K562 (cell line): ENCODE measurements around the gene SYT7. TPM values are rescaled to one million over a fixed set of nuclear protein-coding genes. Genes with fewer than 3 reads are reported as not detected.
A peak's percentile ranks its signal among the peaks of the same experiment; 100 is the strongest.

Experiments used
- ARID1B ChIP-seq: fragments of 450-650 bp; IDR thresholded peaks from 2 replicates; pipeline ENCODE4 v1.6.1; 2016; ENCODE audit warnings: antibody characterized with exemption, mild to moderate bottlenecking, inconsistent platforms
- ARNT ChIP-seq, 2 experiments: fragments of 450-650 bp; IDR thresholded peaks; 2 replicates each; pipeline ENCODE4 v1.6.1; 2016; ENCODE audit warnings: mild to moderate bottlenecking in 1 of 2
- ATF2 ChIP-seq: sonication (generic); formaldehyde crosslinking; IDR thresholded peaks from 2 replicates; pipeline ENCODE4 v1.8.1; 2022; ENCODE audit warnings: missing genetic modification reagents
- ATF4 ChIP-seq: fragments of 450-650 bp; formaldehyde crosslinking; IDR thresholded peaks from 2 replicates; pipeline ENCODE4 v1.4.0; 2022; ENCODE audit warnings: mild to moderate bottlenecking, moderate library complexity
- CBFB ChIP-seq: sonication (generic); formaldehyde crosslinking; IDR thresholded peaks from 2 replicates; pipeline ENCODE4 v1.4.0; 2020; ENCODE audit warnings: mild to moderate bottlenecking, missing genetic modification reagents
- COPS2 ChIP-seq: fragments of 450-650 bp; conservative IDR thresholded peaks from 2 replicates; pipeline ENCODE4 v1.6.1; 2016; ENCODE audit warnings: mild to moderate bottlenecking, moderate library complexity
- CREBBP ChIP-seq: IDR thresholded peaks from one replicate; pipeline ENCODE4 v1.6.1; 2012; ENCODE audit warnings: low read depth, mild to moderate bottlenecking, control low read depth, inconsistent platforms, low read length
- DMBX1 ChIP-seq: fragments of 250-450 bp; sonication (Bioruptor Pico); IDR thresholded peaks from 2 replicates; pipeline ENCODE4 v1.8.0; 2022; ENCODE audit warnings: inconsistent platforms, mild to moderate bottlenecking, moderate library complexity, borderline replicate concordance
- ELF1 ChIP-seq: fragments of 200-800 bp; sonication (Bioruptor generic); IDR thresholded peaks from 2 replicates; pipeline ENCODE4 v1.6.1; 2016; ENCODE audit warnings: missing genetic modification characterization, missing compliant biosample characterization
- GABPB1 ChIP-seq: sonication (generic); formaldehyde crosslinking; IDR thresholded peaks from 2 replicates; pipeline ENCODE4 v1.8.0; 2022; ENCODE audit warnings: mild to moderate bottlenecking, missing genetic modification reagents
- GTF2A2 ChIP-seq: IDR thresholded peaks from 2 replicates; pipeline ENCODE4 v1.6.1; 2016; ENCODE audit warnings: mild to moderate bottlenecking, missing genetic modification characterization, missing compliant biosample characterization
- KDM4B ChIP-seq, 2 experiments: fragments of 450-650 bp in 1 of 2; sonication (generic) in 1 of 2; IDR thresholded peaks; 2 replicates each; pipeline ENCODE4 v1.6.1; 2016 to 2017; ENCODE audit warnings: borderline replicate concordance in 2 of 2, antibody characterized with exemption in 1 of 2, low read depth in 1 of 2, mild to moderate bottlenecking in 1 of 2
- MTA3 ChIP-seq: fragments of 450-650 bp; formaldehyde crosslinking; IDR thresholded peaks from 2 replicates; pipeline ENCODE4 v1.6.1; 2017; ENCODE audit warnings: mild to moderate bottlenecking, borderline replicate concordance
- NFE2 ChIP-seq: IDR thresholded peaks from 2 replicates; pipeline ENCODE4 v1.6.1; 2014; ENCODE audit warnings: antibody characterized with exemption, low read depth
- OTX1 ChIP-seq: fragments of 450-650 bp; formaldehyde crosslinking; IDR thresholded peaks from 2 replicates; pipeline ENCODE4 v1.4.0; 2022; ENCODE audit warnings: mild to moderate bottlenecking
- RBM14 ChIP-seq: fragments of 200-400 bp; formaldehyde crosslinking; IDR thresholded peaks from 2 replicates; pipeline ENCODE4 v1.6.1; 2018; ENCODE audit warnings: low read depth, mild to moderate bottlenecking, low read length, moderate library complexity, borderline replicate concordance; ENCODE audit not compliant: insufficient read depth
- RBM34 ChIP-seq: fragments of 200-400 bp; formaldehyde crosslinking; IDR thresholded peaks from 2 replicates; pipeline ENCODE4 v1.6.1; 2018; ENCODE audit warnings: low read length, borderline replicate concordance; ENCODE audit not compliant: insufficient read depth
- SRSF3 ChIP-seq: fragments of 200-400 bp; formaldehyde crosslinking; IDR thresholded peaks from 2 replicates; pipeline ENCODE4 v1.6.1; 2016; ENCODE audit warnings: mild to moderate bottlenecking, low read length, moderate library complexity; ENCODE audit not compliant: insufficient read depth
- YY1 ChIP-seq, 3 experiments: IDR thresholded peaks; 2 replicates each; pipeline ENCODE4 v1.6.1; 2011; ENCODE audit warnings: low read length in 2 of 3, mild to moderate bottlenecking in 2 of 3, moderate library complexity in 2 of 3, borderline replicate concordance in 1 of 3, control low read depth in 1 of 3, low read depth in 1 of 3; ENCODE audit not compliant: insufficient read depth in 3 of 3, insufficient replicate concordance in 2 of 3, control insufficient read depth in 1 of 3, insufficient read length in 1 of 3; ENCODE audit errors: extremely low read depth in 1 of 3
- ZBED1 ChIP-seq: IDR thresholded peaks from 2 replicates; pipeline ENCODE4 v1.6.1; 2014
- ZKSCAN3 ChIP-seq: fragments of 250-450 bp; sonication (Bioruptor Pico); IDR thresholded peaks from 2 replicates; pipeline ENCODE4 v1.4.0; 2020
- ZNF277 ChIP-seq: fragments of 250-450 bp; sonication (Bioruptor Pico); IDR thresholded peaks from 2 replicates; pipeline ENCODE4 v1.8.0; 2022; ENCODE audit warnings: inconsistent platforms, mild to moderate bottlenecking, moderate library complexity, borderline replicate concordance
- ZNF354B ChIP-seq: fragments of 250-450 bp; sonication (Bioruptor Pico); IDR thresholded peaks from 2 replicates; pipeline ENCODE4 v1.4.0; 2020
- ZNF436 ChIP-seq: fragments of 250-450, 450-650 bp; sonication (Bioruptor Pico); formaldehyde crosslinking; IDR thresholded peaks from 2 replicates; pipeline ENCODE4 v1.7.0; 2020; ENCODE audit warnings: mild to moderate bottlenecking
- ZNF79 ChIP-seq: fragments of 250-450 bp; sonication (Bioruptor Pico); IDR thresholded peaks from 2 replicates; pipeline ENCODE4 v1.4.0; 2020; ENCODE audit warnings: low read depth, mild to moderate bottlenecking, moderate library complexity
- polyA plus RNA-seq, 8 experiments: library from polyadenylated mRNA; depleted of rRNA in 4 of 8; stranded (reverse) in 5 of 8; unstranded in 3 of 8; fragments of >200 nt; fragmentation: Nextera tagmentation in 2 of 8; fragmentation: Illumina TruSeq in 1 of 8; extraction: Ambion mirVana in 2 of 8; extraction: Trizol in 1 of 8; gene quantifications; 2 replicates each; pipeline versions ENCODE4 v1.2.1 to v1.2.3, GENCODE V29; 2011 to 2014; ENCODE audit warnings: inconsistent platforms in 1 of 8, missing spikeins in 1 of 8
- total RNA-seq, 7 experiments: library from RNA; depleted of rRNA in 6 of 7; stranded (reverse); fragments of >200 nt in 6 of 7; fragmentation: Illumina TruSeq in 2 of 7; extraction: Trizol in 2 of 7; gene quantifications; 2 replicates each; pipeline versions ENCODE4 v1.2.1 to v1.2.3, GENCODE V29; 2011 to 2021; ENCODE audit warnings: low replicate concordance in 1 of 7

The SYT7 gene
- total and polyA plus RNA-seq, 9 of the 15 experiments (the other 6 are each of a cell fraction or from before 2014, with no cell fraction given) = 0.01 to 0.51 (median 0.16) TPM; not detected in 1

DNA sequence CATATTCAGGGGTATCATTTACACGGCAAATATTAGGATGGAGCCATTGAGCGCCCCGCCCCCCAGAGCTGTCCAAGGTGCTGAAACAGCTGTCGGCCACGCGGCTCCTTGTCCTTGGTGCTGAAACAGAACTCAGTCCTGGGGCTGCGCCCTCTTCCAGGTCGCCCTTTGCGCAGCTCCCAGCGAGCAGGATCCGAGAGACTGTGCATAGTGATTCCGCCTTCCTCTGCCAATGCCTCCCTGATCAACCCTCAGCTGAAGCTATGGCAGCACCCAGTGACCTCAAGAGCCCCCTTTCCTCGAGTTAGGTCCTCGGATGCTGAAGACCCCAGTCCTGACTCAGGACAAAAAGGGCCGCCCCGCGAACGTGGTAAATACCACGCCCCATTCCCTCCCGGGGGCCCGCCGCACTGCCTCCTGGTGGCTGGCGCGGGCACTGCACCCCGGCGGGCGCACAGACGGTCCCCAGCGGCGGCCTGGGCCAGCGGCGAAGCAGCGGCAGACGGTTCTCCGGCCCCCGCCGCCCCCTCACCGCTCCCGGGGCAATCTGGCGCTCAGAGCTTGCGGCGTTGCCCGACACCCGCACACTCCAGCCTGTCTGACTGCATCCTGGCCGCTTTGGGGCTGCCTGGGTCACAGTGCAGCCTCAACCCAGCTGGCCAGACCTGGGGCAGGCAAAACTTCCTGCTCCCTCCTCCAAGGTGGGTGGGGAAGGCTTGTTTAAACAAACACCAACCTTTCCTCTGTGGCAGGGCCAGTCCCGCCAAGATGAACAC, 13.4 kb downstream of the SYT7 start (continued):
- TF ChIP-seq ARID1B = 0 out of 2 replicates have a peak, but pooled peaks have one; percentile 15
- peak; percentile 49; the same call in 1 of the 2 replicates for TF ChIP-seq OTX1 (CRISPR knock-in tag)
- peak in 2 of 3 experiments; percentile 48 to 76 for TF ChIP-seq YY1 (IDR thresholded peaks at IDR 0.05; ENCODE audit: borderline replicate concordance in 1 of 3, control insufficient read depth in 1 of 3, extremely low read depth in 1 of 3, insufficient read depth in 3 of 3, insufficient read length in 1 of 3, insufficient replicate concordance in 2 of 3, low read depth in 1 of 3, low read length in 2 of 3)
- no peak for TF ChIP-seq COPS2
- TF ChIP-seq CREBBP = no peak
- no peak for TF ChIP-seq ZBED1
- no peak for TF ChIP-seq RBM14
- no peak for TF ChIP-seq RBM34
- no peak for TF ChIP-seq ELF1 (tag)
- TF ChIP-seq MTA3 = peak; percentile 40; the same call in 1 of the 2 replicates
- TF ChIP-seq GTF2A2 (tag) = no peak
- no peak for TF ChIP-seq NFE2
- no peak for TF ChIP-seq ZKSCAN3 (CRISPR knock-in tag)
- TF ChIP-seq ZNF354B (CRISPR knock-in tag) = peak; percentile 23; the same call in 1 of the 2 replicates
- TF ChIP-seq ZNF436 (CRISPR knock-in tag) = no peak
- peak; percentile 93 for TF ChIP-seq CBFB
- TF ChIP-seq ATF4 = peak; percentile 52; the same call in 1 of the 2 replicates
- TF ChIP-seq ARNT (IDR thresholded peaks at IDR 0.05) = no peak
- no peak for TF ChIP-seq SRSF3
- TF ChIP-seq GABPB1 (CRISPR knock-in tag) = peak; percentile 95
- peak; percentile 96 for TF ChIP-seq ATF2 (CRISPR knock-in tag)
- TF ChIP-seq DMBX1 (CRISPR knock-in tag) = peak; percentile 98
- TF ChIP-seq ZNF277 = no peak
- TF ChIP-seq KDM4B (IDR thresholded peaks at IDR 0.05; ENCODE audit: borderline replicate concordance in 2 of 2, low read depth in 1 of 2) = 0 out of 4 replicates have a peak, but pooled peaks of 1 of the 2 experiments have one; percentile 37
- no peak for TF ChIP-seq ZNF79 (CRISPR knock-in tag)
